ENCODE results near the gene SMG6.

DNA sequence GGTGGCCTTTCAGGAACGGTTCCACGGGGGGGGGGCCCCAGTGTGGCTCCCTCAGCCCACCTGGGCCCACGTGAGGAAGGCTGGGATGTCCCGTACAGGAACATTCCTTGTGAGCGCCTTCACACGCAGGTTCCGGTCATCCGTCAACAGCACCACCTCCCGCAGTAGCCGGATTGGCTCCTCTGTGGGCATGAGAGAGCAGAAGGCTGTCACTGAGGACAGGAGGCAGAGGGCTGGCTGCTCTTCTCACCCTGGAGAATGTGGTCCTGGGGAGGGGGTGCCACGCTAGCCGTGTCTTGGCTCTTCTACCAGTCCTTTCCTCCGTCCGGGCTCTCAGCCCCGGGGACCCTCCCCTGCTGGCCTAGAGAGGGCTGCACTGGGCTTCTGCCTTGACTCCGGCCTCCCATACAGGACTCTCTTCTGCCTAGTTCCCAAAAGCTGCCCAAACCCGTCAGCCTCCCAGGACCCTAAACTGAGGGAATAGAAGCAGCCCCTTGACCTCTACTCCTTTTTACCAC is 242.1 kb downstream of the SMG6 start:
- TF ChIP-seq, protein P1, sequence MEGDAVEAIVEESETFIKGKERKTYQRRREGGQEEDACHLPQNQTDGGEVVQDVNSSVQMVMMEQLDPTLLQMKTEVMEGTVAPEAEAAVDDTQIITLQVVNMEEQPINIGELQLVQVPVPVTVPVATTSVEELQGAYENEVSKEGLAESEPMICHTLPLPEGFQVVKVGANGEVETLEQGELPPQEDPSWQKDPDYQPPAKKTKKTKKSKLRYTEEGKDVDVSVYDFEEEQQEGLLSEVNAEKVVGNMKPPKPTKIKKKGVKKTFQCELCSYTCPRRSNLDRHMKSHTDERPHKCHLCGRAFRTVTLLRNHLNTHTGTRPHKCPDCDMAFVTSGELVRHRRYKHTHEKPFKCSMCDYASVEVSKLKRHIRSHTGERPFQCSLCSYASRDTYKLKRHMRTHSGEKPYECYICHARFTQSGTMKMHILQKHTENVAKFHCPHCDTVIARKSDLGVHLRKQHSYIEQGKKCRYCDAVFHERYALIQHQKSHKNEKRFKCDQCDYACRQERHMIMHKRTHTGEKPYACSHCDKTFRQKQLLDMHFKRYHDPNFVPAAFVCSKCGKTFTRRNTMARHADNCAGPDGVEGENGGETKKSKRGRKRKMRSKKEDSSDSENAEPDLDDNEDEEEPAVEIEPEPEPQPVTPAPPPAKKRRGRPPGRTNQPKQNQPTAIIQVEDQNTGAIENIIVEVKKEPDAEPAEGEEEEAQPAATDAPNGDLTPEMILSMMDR (IDR thresholded peaks at IDR 0.05), result no peak
- no peak for TF ChIP-seq POLR2A (IDR thresholded peaks at IDR 0.05)
- TF ChIP-seq EP300 (IDR thresholded peaks at IDR 0.05), result no peak
- TF ChIP-seq POLR2AphosphoS5 (IDR thresholded peaks at IDR 0.05), result peak in 1 of 3 donors; percentile 8
